ENCODE data around the gene AMACR. TPM values are rescaled to one million over a fixed set of nuclear protein-coding genes. Genes with fewer than 3 reads are reported as not detected.

The AMACR gene
- total RNA-seq, 1 experiment from 2014 or later, result 20.6 TPM

- no peak overlapping the region for H3K4me3 ChIP-seq (ENCODE audit: low read depth in 2 of 2, low read length in 2 of 2)
- in situ Hi-C loops (cut with HindIII; ENCODE audit: low pct_unique_long_range_greater_than_20kb, low sequenced_read_pairs) (no loop called here), intact Hi-C loops (cut with micrococcal nuclease; ENCODE audit: unreplicated experiment) (no loop called here)
- BruUV-seq (replicated peaks), result no TSS peak
- H3K36me3 ChIP-seq (ENCODE audit: control insufficient read depth, insufficient read depth, low read length), result no peaks in the 10 kb centered on the region
- no peak overlapping the region for H3K27ac ChIP-seq (ENCODE audit: low read length)
- ChIA-PET CTCF (no interaction called here), POLR2A (no interaction called here)
- TF ChIP-seq POLR2AphosphoS5 (IDR thresholded peaks at IDR 0.05; ENCODE audit: low read depth, low read length) (no peak), TCF7L2 (IDR thresholded peaks at IDR 0.05; ENCODE audit: low read depth, low read length) (no peak), CTCF (IDR thresholded peaks at IDR 0.05) (no peak), SIN3A (IDR thresholded peaks at IDR 0.05; ENCODE audit: borderline replicate concordance, insufficient read depth, low read depth, low read length) (no peak)
- TF ChIP-seq, protein P1, sequence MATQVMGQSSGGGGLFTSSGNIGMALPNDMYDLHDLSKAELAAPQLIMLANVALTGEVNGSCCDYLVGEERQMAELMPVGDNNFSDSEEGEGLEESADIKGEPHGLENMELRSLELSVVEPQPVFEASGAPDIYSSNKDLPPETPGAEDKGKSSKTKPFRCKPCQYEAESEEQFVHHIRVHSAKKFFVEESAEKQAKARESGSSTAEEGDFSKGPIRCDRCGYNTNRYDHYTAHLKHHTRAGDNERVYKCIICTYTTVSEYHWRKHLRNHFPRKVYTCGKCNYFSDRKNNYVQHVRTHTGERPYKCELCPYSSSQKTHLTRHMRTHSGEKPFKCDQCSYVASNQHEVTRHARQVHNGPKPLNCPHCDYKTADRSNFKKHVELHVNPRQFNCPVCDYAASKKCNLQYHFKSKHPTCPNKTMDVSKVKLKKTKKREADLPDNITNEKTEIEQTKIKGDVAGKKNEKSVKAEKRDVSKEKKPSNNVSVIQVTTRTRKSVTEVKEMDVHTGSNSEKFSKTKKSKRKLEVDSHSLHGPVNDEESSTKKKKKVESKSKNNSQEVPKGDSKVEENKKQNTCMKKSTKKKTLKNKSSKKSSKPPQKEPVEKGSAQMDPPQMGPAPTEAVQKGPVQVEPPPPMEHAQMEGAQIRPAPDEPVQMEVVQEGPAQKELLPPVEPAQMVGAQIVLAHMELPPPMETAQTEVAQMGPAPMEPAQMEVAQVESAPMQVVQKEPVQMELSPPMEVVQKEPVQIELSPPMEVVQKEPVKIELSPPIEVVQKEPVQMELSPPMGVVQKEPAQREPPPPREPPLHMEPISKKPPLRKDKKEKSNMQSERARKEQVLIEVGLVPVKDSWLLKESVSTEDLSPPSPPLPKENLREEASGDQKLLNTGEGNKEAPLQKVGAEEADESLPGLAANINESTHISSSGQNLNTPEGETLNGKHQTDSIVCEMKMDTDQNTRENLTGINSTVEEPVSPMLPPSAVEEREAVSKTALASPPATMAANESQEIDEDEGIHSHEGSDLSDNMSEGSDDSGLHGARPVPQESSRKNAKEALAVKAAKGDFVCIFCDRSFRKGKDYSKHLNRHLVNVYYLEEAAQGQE (IDR thresholded peaks at IDR 0.05; ENCODE audit: insufficient read depth in 1 of 2, low read depth in 2 of 2, low read length in 1 of 2), result no peak
- no peaks in the 10 kb centered on the region for H3K27me3 ChIP-seq (ENCODE audit: control insufficient read depth, insufficient read depth, low read length)
- H3K4me1 ChIP-seq (ENCODE audit: control insufficient read depth, insufficient read depth, low read length), result no peaks in the 10 kb centered on the region
- DNase-seq (ENCODE audit: low read depth, low spot score), result no peak
- no peak for ATAC-seq
- H3K9me3 ChIP-seq (ENCODE audit: control insufficient read depth, insufficient read depth, low read depth, low read length), result no peaks in the 10 kb centered on the region
Observed at GRCh38 chr5:34017254-34017653, 9.4 kb upstream of the AMACR start.

- H3K36me3 ChIP-seq (ENCODE audit: control insufficient read depth, insufficient read depth, low read length), result no peaks in the 10 kb centered on the region
- H3K9me3 ChIP-seq (ENCODE audit: control insufficient read depth, insufficient read depth, low read depth, low read length), result no peaks in the 10 kb centered on the region
- ChIA-PET CTCF (no interaction called here), POLR2A (no interaction called here)
- no peak overlapping the region for H3K27ac ChIP-seq (ENCODE audit: low read length)
- in situ Hi-C loops (cut with HindIII; ENCODE audit: low pct_unique_long_range_greater_than_20kb, low sequenced_read_pairs) (no loop called here), intact Hi-C loops (cut with micrococcal nuclease; ENCODE audit: unreplicated experiment) (no loop called here)
- TF ChIP-seq TCF7L2 (IDR thresholded peaks at IDR 0.05; ENCODE audit: low read depth, low read length) (no peak), SIN3A (IDR thresholded peaks at IDR 0.05; ENCODE audit: borderline replicate concordance, insufficient read depth, low read depth, low read length) (no peak), CTCF (IDR thresholded peaks at IDR 0.05) (no peak), POLR2AphosphoS5 (IDR thresholded peaks at IDR 0.05; ENCODE audit: low read depth, low read length) (no peak)
- TF ChIP-seq, protein P1 (IDR thresholded peaks at IDR 0.05; ENCODE audit: insufficient read depth in 1 of 2, low read depth in 2 of 2, low read length in 1 of 2), result no peak
- H3K27me3 ChIP-seq (ENCODE audit: control insufficient read depth, insufficient read depth, low read length), result no peaks in the 10 kb centered on the region
- no TSS peak for BruUV-seq (replicated peaks)
- H3K4me1 ChIP-seq (ENCODE audit: control insufficient read depth, insufficient read depth, low read length), result no peaks in the 10 kb centered on the region
- ATAC-seq (no peak), DNase-seq (ENCODE audit: low read depth, low spot score) (no peak)
- H3K4me3 ChIP-seq (ENCODE audit: low read depth in 2 of 2, low read length in 2 of 2), result no peak overlapping the region
Observed at GRCh38 chr5:34016750-34017149, 8.9 kb upstream of the AMACR start.

Measured in Panc1 (cell line).